H1 (cell line): ENCODE results near the gene ARHGAP1. TPM values are rescaled to one million over a fixed set of nuclear protein-coding genes. Genes with fewer than 3 reads are reported as not detected.

Experiments used
- CEBPB ChIP-seq: IDR thresholded peaks from 2 replicates; pipeline ENCODE4 v1.6.1; 2012; ENCODE audit warnings: low read depth, low read length
- GABPA ChIP-seq: IDR thresholded peaks from 2 replicates; pipeline ENCODE4 v1.6.1; 2011; ENCODE audit warnings: mild to moderate bottlenecking, low read length, moderate library complexity, borderline replicate concordance; ENCODE audit not compliant: insufficient read depth
- HDAC6 ChIP-seq: IDR thresholded peaks from one replicate; pipeline ENCODE4 v1.7.1; 2012; ENCODE audit warnings: low read depth, mild to moderate bottlenecking, inconsistent platforms, low read length, moderate library complexity
- MAX ChIP-seq: IDR thresholded peaks from 2 replicates; pipeline ENCODE4 v1.6.1; 2012; ENCODE audit warnings: inconsistent platforms
- NANOG ChIP-seq: IDR thresholded peaks from 2 replicates; pipeline ENCODE4 v1.6.1; 2011; ENCODE audit warnings: low read length, low read depth, mild to moderate bottlenecking, inconsistent platforms; ENCODE audit not compliant: insufficient read depth, poor library complexity, severe bottlenecking
- RNF2 ChIP-seq: fragments of 200-900, 300-1000 bp; sonication (generic); IDR thresholded peaks from 2 replicates; pipeline ENCODE4 v1.7.1; 2016; ENCODE audit warnings: borderline replicate concordance, low read depth, mild to moderate bottlenecking, antibody characterized with exemption, low read length; ENCODE audit not compliant: poor library complexity, severe bottlenecking; ENCODE audit errors: missing control alignments
- TCF12 ChIP-seq: IDR thresholded peaks from 2 replicates; pipeline ENCODE4 v1.6.1; 2011; ENCODE audit warnings: low read depth, mild to moderate bottlenecking, low read length
- polyA plus RNA-seq, 7 experiments: library from polyadenylated mRNA; depleted of rRNA in 3 of 7; stranded (reverse) in 5 of 7; unstranded in 2 of 7; fragments of >200 nt in 5 of 7; fragments of 200-250 nt in 2 of 7; gene quantifications; 1 replicate in 5 of 7; 2 replicates in 1 of 7; 4 replicates in 1 of 7; pipeline versions ENCODE4 v1.2.1 to v1.2.3, GENCODE V29; 2011 to 2013; ENCODE audit warnings: missing spikeins in 2 of 7, mixed read lengths in 2 of 7
- total RNA-seq: library from RNA; stranded (reverse); fragmentation: NEBNext Ultra II Directional; extraction: Animal tissue kit (Norgen Biotek cat#: 25700); gene quantifications from 2 replicates; pipeline ENCODE4 v1.2.1, GENCODE V29; 2021

The ARHGAP1 gene
- total and polyA plus RNA-seq, 2 of the 8 experiments (the other 6 are each of a cell fraction or from before 2014, with no cell fraction given): 28.6 to 58.8 TPM

- TF ChIP-seq RNF2: no peak
- TF ChIP-seq NANOG: no peak
- TF ChIP-seq HDAC6: no peak
- no peak for TF ChIP-seq TCF12
- no peak for TF ChIP-seq MAX
- TF ChIP-seq CEBPB: no peak
- no peak for TF ChIP-seq GABPA
These were observed 26.5 kb downstream of the ARHGAP1 start (continued) for GRCh38 chr11:46673713-46674462.
